Measurements from ENCODE around the gene MON2.

Gene MON2

GRCh38 chr12:62448436-62448835 lies 18.2 kb upstream of the MON2 start:
- TF ChIP-seq SIN3A (IDR thresholded peaks at IDR 0.05; ENCODE audit: borderline replicate concordance, insufficient read depth, low read length) (no peak), POLR2AphosphoS5 (IDR thresholded peaks at IDR 0.05; ENCODE audit: low read depth, low read length) (no peak), TAF1 (IDR thresholded peaks at IDR 0.05; ENCODE audit: borderline replicate concordance, insufficient read depth, low read length) (no peak), REST (IDR thresholded peaks at IDR 0.05; ENCODE audit: insufficient read depth in 1 of 2, low read depth in 2 of 2, low read length in 2 of 2) (no peak), FOXP2 (optimal IDR thresholded peaks at IDR 0.05; ENCODE audit: borderline replicate concordance, extremely low read depth, extremely low read length, insufficient read depth) (no peak)

GRCh38 chr12:62458626-62459025 lies 8.0 kb upstream of the MON2 start:
- TF ChIP-seq FOXP2 (optimal IDR thresholded peaks at IDR 0.05; ENCODE audit: borderline replicate concordance, extremely low read depth, extremely low read length, insufficient read depth) (no peak), REST (IDR thresholded peaks at IDR 0.05; ENCODE audit: insufficient read depth in 1 of 2, low read depth in 2 of 2, low read length in 2 of 2) (no peak), POLR2AphosphoS5 (IDR thresholded peaks at IDR 0.05; ENCODE audit: low read depth, low read length) (no peak), SIN3A (IDR thresholded peaks at IDR 0.05; ENCODE audit: borderline replicate concordance, insufficient read depth, low read length) (no peak), TAF1 (IDR thresholded peaks at IDR 0.05; ENCODE audit: borderline replicate concordance, insufficient read depth, low read length) (no peak)

DNA sequence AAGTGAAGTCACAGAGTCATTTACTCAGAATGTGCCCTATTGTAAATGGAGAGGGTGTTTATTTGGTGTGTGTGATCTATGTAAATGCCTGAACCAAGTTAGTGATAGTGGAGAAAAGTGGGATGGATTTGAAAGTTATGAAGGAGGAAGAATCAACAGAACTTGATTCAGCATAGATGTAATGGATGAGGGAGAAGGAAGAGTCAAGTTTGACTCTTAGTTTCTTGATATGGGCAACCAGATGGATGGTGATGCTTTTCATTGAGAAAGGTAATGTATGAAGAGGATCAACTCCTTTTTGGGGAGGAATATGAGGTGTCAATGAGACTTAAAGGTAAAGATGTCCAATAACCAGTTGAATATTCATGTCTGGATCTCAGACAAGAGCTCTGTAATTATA lies 6.7 kb upstream of the MON2 start:
- TF ChIP-seq TAF1 (IDR thresholded peaks at IDR 0.05; ENCODE audit: borderline replicate concordance, insufficient read depth, low read length) (no peak), POLR2AphosphoS5 (IDR thresholded peaks at IDR 0.05; ENCODE audit: low read depth, low read length) (no peak), SIN3A (IDR thresholded peaks at IDR 0.05; ENCODE audit: borderline replicate concordance, insufficient read depth, low read length) (no peak), FOXP2 (optimal IDR thresholded peaks at IDR 0.05; ENCODE audit: borderline replicate concordance, extremely low read depth, extremely low read length, insufficient read depth) (no peak), REST (IDR thresholded peaks at IDR 0.05; ENCODE audit: insufficient read depth in 1 of 2, low read depth in 2 of 2, low read length in 2 of 2) (no peak)

- TF ChIP-seq FOXP2 (optimal IDR thresholded peaks at IDR 0.05; ENCODE audit: borderline replicate concordance, extremely low read depth, extremely low read length, insufficient read depth), result no peak
- no peak for TF ChIP-seq SIN3A (IDR thresholded peaks at IDR 0.05; ENCODE audit: borderline replicate concordance, insufficient read depth, low read length)
Observed at GRCh38 chr12:62466018-62466593, 520 bp upstream of the MON2 start.

- TF ChIP-seq REST (IDR thresholded peaks at IDR 0.05; ENCODE audit: insufficient read depth in 1 of 2, low read depth in 2 of 2, low read length in 2 of 2) (no peak), TAF1 (IDR thresholded peaks at IDR 0.05; ENCODE audit: borderline replicate concordance, insufficient read depth, low read length) (no peak), SIN3A (IDR thresholded peaks at IDR 0.05; ENCODE audit: borderline replicate concordance, insufficient read depth, low read length) (no peak), POLR2AphosphoS5 (IDR thresholded peaks at IDR 0.05; ENCODE audit: low read depth, low read length) (no peak), FOXP2 (optimal IDR thresholded peaks at IDR 0.05; ENCODE audit: borderline replicate concordance, extremely low read depth, extremely low read length, insufficient read depth) (no peak)
Observed at GRCh38 chr12:62468397-62468796, 1.8 kb downstream of the MON2 start.

All from PFSK-1 (cell line).